Kidney (tissue), 14 donors: Measurements from ENCODE around the gene GOLGA6C. TPM values are rescaled to one million over a fixed set of nuclear protein-coding genes. Genes with fewer than 3 reads are reported as not detected.
A peak's percentile ranks its signal among the peaks of the same experiment; 100 is the strongest.

Experiments used
- DNase-seq, 5 donors: peaks; one replicate each; pipeline ENCODE4 v3.0.0-alpha.2; 2013 to 2020
- FAIRE-seq: peaks from 2 replicates; lab custom pipeline; 2012; peaks lifted over from hg19 to GRCh38; lab: Jason Lieb, UNC
- H3K27ac ChIP-seq, 2 donors: one replicate each; pipeline ENCODE4 v1.7.0; 2013; ENCODE audit warnings: low read depth in 2 of 2, low read length in 2 of 2, inconsistent platforms in 1 of 2
- H3K27me3 ChIP-seq: one replicate; pipeline ENCODE4 v1.7.1; 2013; ENCODE audit warnings: low read length, inconsistent platforms; ENCODE audit not compliant: control insufficient read depth, insufficient read depth
- H3K36me3 ChIP-seq, 3 donors: one replicate each; pipeline versions ENCODE4 v1.7.0 to v1.7.1; 2013; ENCODE audit warnings: low read length in 3 of 3, control low read depth in 1 of 3, inconsistent platforms in 1 of 3; ENCODE audit not compliant: insufficient read depth in 3 of 3, control insufficient read depth in 2 of 3
- H3K4me1 ChIP-seq, 3 donors: one replicate each; pipeline versions ENCODE4 v1.7.0 to v1.7.1; 2013; ENCODE audit warnings: low read length in 3 of 3, inconsistent platforms in 1 of 3, low read depth in 1 of 3; ENCODE audit not compliant: control insufficient read depth in 2 of 3, insufficient read depth in 2 of 3
- H3K4me3 ChIP-seq, 3 donors: one replicate each; pipeline versions ENCODE4 v1.7.0 to v1.8.1; 2013; ENCODE audit warnings: low read length in 3 of 3, control low read depth in 1 of 3, inconsistent platforms in 1 of 3
- H3K9ac ChIP-seq, 3 donors: one replicate each; pipeline versions ENCODE4 v1.7.0 to v1.7.1; 2013; ENCODE audit warnings: low read length in 3 of 3, control low read depth in 1 of 3, inconsistent platforms in 1 of 3
- H3K9me3 ChIP-seq, 3 donors: one replicate each; pipeline versions ENCODE4 v1.7.0 to v1.7.1; 2013; ENCODE audit warnings: low read length in 3 of 3, control low read depth in 1 of 3, inconsistent platforms in 1 of 3; ENCODE audit not compliant: control insufficient read depth in 2 of 3, insufficient read depth in 1 of 3
- intact Hi-C: fragments of 100-400 bp; cut with DNase I; formaldehyde crosslinking; loops from one replicate; pipeline ENCODE4 v1.11.1; 2022
- polyA plus RNA-seq: library from polyadenylated mRNA; stranded (reverse); fragments of 350-450 nt; fragmentation: Illumina TruSeq; extraction: RNeasy Lipid Tissue Mini Kit (QIAGEN cat#74804); gene quantifications from one replicate; pipeline ENCODE4 v1.2.3, GENCODE V29; 2014; ENCODE audit warnings: low read depth, low replicate concordance; ENCODE audit not compliant: insufficient read depth
- total RNA-seq: library from RNA; stranded (reverse); fragmentation: NEBNext Ultra II Directional; extraction: Animal tissue kit (Norgen Biotek cat#: 25700); gene quantifications from one replicate; pipeline ENCODE4 v1.2.1, GENCODE V29; 2021
- TF ChIP-seq, protein P1 (sequence below): IDR thresholded peaks from 3 replicates; pipeline ENCODE4 v1.5.1; 2012; ENCODE audit warnings: mild to moderate bottlenecking, moderate library complexity, borderline replicate concordance; ENCODE audit not compliant: insufficient read depth; ENCODE audit errors: extremely low read depth
- donor health status: control.
- donor health status: control.
- donor health status: control.
- donor health status: control.
- donor health status: control.
- donor health status: DM: yes; HTN: yes; CAD: no.
- donor health status: Normal renal cell carcinoma (clear cell type).

GOLGA6C gene
- total and polyA plus RNA-seq, 2 donors from 2014 or later, result not detected

DNA sequence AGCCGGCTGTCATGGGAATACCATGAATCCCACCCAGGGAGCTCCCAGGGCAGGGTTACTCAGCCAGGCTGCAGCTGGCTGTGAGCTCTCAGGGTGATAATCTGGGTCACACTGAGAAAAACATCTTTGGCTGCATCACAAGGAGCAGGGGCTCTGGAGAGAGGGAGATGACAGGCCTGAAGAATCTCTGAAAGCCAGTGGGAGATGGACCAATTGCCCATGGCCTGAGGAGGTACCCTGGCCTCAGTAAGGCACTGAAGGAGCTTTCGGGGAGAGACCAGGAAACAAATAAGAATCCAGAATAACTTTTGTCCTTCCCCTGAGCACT is 28.2 kb upstream of the GOLGA6C start:
- Histone ChIP-seq H3K4me3 (no peak overlapping the region), H3K27ac (no peak overlapping the region), H3K36me3 (no peaks in the 10 kb centered on the region), H3K9me3 (no peaks in the 10 kb centered on the region), H3K4me1 (no peaks in the 10 kb centered on the region), H3K9ac (no peak overlapping the region), H3K27me3 (no peaks in the 10 kb centered on the region)
- FAIRE-seq, result no peak
- intact Hi-C loops, result no loop called here
- DNase-seq, result no peak
- TF ChIP-seq, protein P1, sequence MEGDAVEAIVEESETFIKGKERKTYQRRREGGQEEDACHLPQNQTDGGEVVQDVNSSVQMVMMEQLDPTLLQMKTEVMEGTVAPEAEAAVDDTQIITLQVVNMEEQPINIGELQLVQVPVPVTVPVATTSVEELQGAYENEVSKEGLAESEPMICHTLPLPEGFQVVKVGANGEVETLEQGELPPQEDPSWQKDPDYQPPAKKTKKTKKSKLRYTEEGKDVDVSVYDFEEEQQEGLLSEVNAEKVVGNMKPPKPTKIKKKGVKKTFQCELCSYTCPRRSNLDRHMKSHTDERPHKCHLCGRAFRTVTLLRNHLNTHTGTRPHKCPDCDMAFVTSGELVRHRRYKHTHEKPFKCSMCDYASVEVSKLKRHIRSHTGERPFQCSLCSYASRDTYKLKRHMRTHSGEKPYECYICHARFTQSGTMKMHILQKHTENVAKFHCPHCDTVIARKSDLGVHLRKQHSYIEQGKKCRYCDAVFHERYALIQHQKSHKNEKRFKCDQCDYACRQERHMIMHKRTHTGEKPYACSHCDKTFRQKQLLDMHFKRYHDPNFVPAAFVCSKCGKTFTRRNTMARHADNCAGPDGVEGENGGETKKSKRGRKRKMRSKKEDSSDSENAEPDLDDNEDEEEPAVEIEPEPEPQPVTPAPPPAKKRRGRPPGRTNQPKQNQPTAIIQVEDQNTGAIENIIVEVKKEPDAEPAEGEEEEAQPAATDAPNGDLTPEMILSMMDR, result no peak

DNA sequence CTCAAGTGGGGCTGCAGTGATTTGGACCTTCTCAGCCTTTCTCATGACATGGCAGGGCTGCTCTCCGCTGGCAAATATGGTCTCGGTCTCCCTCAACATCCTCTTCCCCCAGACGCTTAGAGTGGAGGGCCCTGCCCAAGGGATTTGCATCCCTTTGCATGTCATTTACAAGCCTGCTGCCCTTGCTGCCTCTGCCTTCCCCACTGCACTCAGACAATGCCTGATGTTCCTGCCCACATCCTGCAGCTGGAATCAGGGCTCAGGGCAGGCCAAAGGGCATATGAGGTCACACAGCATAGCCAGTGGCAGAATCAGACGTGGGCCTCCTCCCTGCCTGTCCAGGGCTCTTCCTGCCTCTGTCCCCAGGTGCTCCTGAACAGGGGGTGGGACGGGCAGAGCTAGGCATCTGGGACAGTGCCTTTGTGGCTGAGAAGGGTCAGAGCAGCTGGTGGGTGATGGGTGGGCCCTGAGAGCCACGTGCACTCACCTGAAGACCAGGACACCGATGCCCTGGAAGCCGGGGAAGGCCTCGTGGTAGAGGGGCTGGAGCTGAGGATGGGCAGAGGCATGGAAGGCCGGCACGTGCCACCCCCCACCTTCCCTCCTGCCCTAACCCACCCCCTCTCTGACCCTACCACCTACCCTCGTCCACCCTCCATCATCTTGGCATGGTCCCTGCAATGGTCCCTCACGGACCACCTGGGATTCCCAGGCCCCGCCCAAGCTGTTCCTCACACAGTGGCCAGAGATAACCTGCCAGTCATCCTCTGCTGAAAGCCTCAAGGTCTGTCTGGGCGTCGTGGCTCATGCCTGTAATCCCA is 27.4 kb upstream of the GOLGA6C start:
- Histone ChIP-seq H3K36me3 (no peaks in the 10 kb centered on the region), H3K9me3 (no peaks in the 10 kb centered on the region), H3K27ac (no peak overlapping the region), H3K4me3 (no peak overlapping the region), H3K9ac (no peak overlapping the region), H3K4me1 (no peaks in the 10 kb centered on the region), H3K27me3 (no peaks in the 10 kb centered on the region)
- DNase-seq (peak in 1 of 5 donors; percentile 63), FAIRE-seq (no peak)
- intact Hi-C loops, result no loop called here
- TF ChIP-seq, protein P1, result no peak

DNA sequence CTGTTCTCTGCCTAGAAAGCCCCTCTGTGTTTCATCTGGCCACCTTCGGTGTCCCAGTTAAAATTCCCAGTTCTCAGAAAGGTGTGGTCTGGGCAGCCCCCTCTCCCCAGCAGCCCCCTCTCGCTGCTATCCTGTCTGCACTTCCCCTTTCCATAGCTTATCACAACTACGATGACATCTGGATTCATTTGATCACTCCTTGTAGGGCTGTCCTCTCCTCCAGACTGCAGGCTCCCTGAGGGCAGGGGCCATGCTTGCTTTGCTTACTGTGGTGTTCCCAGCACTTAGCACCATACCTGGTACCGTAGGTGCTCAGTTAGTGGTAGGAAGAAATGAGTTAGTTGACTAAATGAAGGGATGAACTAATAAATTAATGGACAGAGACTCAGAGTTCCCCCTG is 26.3 kb upstream of the GOLGA6C start:
- no peak for FAIRE-seq

More for the DNA sequence above, 26.3 kb upstream of the GOLGA6C start:
- no peak overlapping the region for H3K9ac ChIP-seq
- no peaks in the 10 kb centered on the region for H3K4me1 ChIP-seq
- peak in 1 of 5 donors; percentile 19 for DNase-seq
- H3K4me3 ChIP-seq, result no peak overlapping the region
- TF ChIP-seq, protein P1, result no peak
- intact Hi-C loops, result no loop called here
- H3K27ac ChIP-seq, result no peak overlapping the region
- H3K27me3 ChIP-seq, result no peaks in the 10 kb centered on the region
- H3K9me3 ChIP-seq, result no peaks in the 10 kb centered on the region
- no peaks in the 10 kb centered on the region for H3K36me3 ChIP-seq
